Chondrocyte (in vitro differentiated cells): ENCODE data around the gene CAV2. TPM values are rescaled to one million over a fixed set of nuclear protein-coding genes. Genes with fewer than 3 reads are reported as not detected.

Experiments
- DNase-seq: peaks from one replicate; pipeline ENCODE4 v3.0.0; 2021; ENCODE audit warnings: mixed read lengths, low spot score
- H3K27ac Mint-ChIP-seq: one replicate; pipeline ENCODE4 v1.8.0; 2021; ENCODE audit warnings: mild to moderate bottlenecking, moderate library complexity, mixed read lengths; ENCODE audit not compliant: unreplicated experiment
- H3K27me3 Mint-ChIP-seq: 2 replicates; pipeline ENCODE4 v1.8.0; 2021; ENCODE audit warnings: low read depth, mixed read lengths
- H3K36me3 Mint-ChIP-seq: 2 replicates; pipeline ENCODE4 v1.8.0; 2021; ENCODE audit warnings: low read depth, mixed read lengths
- H3K4me1 Mint-ChIP-seq: 2 replicates; pipeline ENCODE4 v1.8.0; 2021; ENCODE audit warnings: low read depth, mild to moderate bottlenecking, mixed read lengths
- H3K4me3 Mint-ChIP-seq: one replicate; pipeline ENCODE4 v1.8.0; 2021; ENCODE audit warnings: mild to moderate bottlenecking, moderate library complexity, mixed read lengths; ENCODE audit not compliant: unreplicated experiment
- H3K9me3 Mint-ChIP-seq: 2 replicates; pipeline ENCODE4 v1.8.0; 2021; ENCODE audit warnings: low read depth, mixed read lengths
- CTCF ChIP-seq: fragments of 200-600 bp; sonication (generic); IDR thresholded peaks from 2 replicates; pipeline ENCODE4 v1.5.0; 2021; ENCODE audit warnings: antibody characterized with exemption, mild to moderate bottlenecking, moderate library complexity
- long read RNA-seq: library from polyadenylated mRNA; stranded (forward); transcript quantifications from one replicate; pipeline ENCODE4 v2.0.0, GENCODE V29; 2021
- total RNA-seq: library from RNA; stranded (reverse); gene quantifications from 3 replicates; pipeline ENCODE4 v1.2.1, GENCODE V29; 2021

The CAV2 gene
- 82.1 to 127 TPM (median 116 TPM) in 3 replicates for total RNA-seq
- long read RNA-seq, transcript CAV2-214 (2 exons, 787 nt): minor isoform, 8 of 305 reads
- long read RNA-seq, transcript CAV2-201 (3 exons, 3,301 nt): major isoform, 280 of 305 reads
- long read RNA-seq, partial matches to known transcripts: 1 of 305 reads
- long read RNA-seq, other reads (novel, unspliced or antisense): 12 of 305 reads

GRCh38 chr7:116499168-116500077 lies at the start of gene CAV2:
Gene CAV2 (plus strand): TSS chr7:116499738. CDS start chr7:116499782, 44 bp downstream.
- H3K4me1 Mint-ChIP-seq: peaks cover 39% of the 10 kb centered on the region
- H3K27ac Mint-ChIP-seq: peak within 1 kb of the TSS; percentile 85
- DNase-seq: peak; percentile 75

GRCh38 chr7:116449950-116450349 lies 49.6 kb upstream of the CAV2 start:
- Mint-ChIP-seq H3K9me3 (no peaks in the 10 kb centered on the region), H3K27ac (no peak overlapping the region), H3K27me3 (no peaks in the 10 kb centered on the region), H3K4me3 (no peak overlapping the region), H3K4me1 (peaks cover 48% of the 10 kb centered on the region), H3K36me3 (no peaks in the 10 kb centered on the region)
- DNase-seq: no peak
- TF ChIP-seq CTCF: no peak

More at GRCh38 chr7:116499168-116500077, at the start of gene CAV2:
- peaks cover 3% of the 10 kb centered on the region for H3K9me3 Mint-ChIP-seq
- TF ChIP-seq CTCF: no peak
- peak within 1 kb of the TSS; percentile 84 for H3K4me3 Mint-ChIP-seq
- H3K36me3 Mint-ChIP-seq: peaks cover 1% of the 10 kb centered on the region
- H3K27me3 Mint-ChIP-seq: no peaks in the 10 kb centered on the region

GRCh38 chr7:116451957-116452729 lies 47.4 kb upstream of the CAV2 start:
- Mint-ChIP-seq H3K27ac (no peak overlapping the region), H3K4me1 (peaks cover 38% of the 10 kb centered on the region), H3K27me3 (no peaks in the 10 kb centered on the region), H3K9me3 (no peaks in the 10 kb centered on the region), H3K36me3 (no peaks in the 10 kb centered on the region), H3K4me3 (no peak overlapping the region)
- no peak for DNase-seq
- TF ChIP-seq CTCF: peak; percentile 29

GRCh38 chr7:116454377-116454776 lies 45.2 kb upstream of the CAV2 start:
- H3K4me3 Mint-ChIP-seq: no peak overlapping the region
- no peaks in the 10 kb centered on the region for H3K36me3 Mint-ChIP-seq
- no peaks in the 10 kb centered on the region for H3K27me3 Mint-ChIP-seq
- TF ChIP-seq CTCF: no peak
- no peaks in the 10 kb centered on the region for H3K9me3 Mint-ChIP-seq
- peaks cover 19% of the 10 kb centered on the region for H3K4me1 Mint-ChIP-seq
- no peak overlapping the region for H3K27ac Mint-ChIP-seq
- no peak for DNase-seq

- Mint-ChIP-seq H3K9me3 (no peaks in the 10 kb centered on the region), H3K36me3 (no peaks in the 10 kb centered on the region), H3K4me1 (peaks cover 13% of the 10 kb centered on the region), H3K27me3 (no peaks in the 10 kb centered on the region), H3K4me3 (no peak overlapping the region), H3K27ac (no peak overlapping the region)
- TF ChIP-seq CTCF: no peak
- no peak for DNase-seq
Measured at GRCh38 chr7:116455009-116455408, 44.5 kb upstream of the CAV2 start.
